ENCODE results near the gene USP9X.

GRCh38 chrX:41086627-41086932 is 1.3 kb downstream of the USP9X start:
- TF ChIP-seq CTCF (conservative IDR thresholded peaks at IDR 0.05; ENCODE audit: low read length) = no peak
- no peak for TF ChIP-seq EZH2phosphoT487 (IDR thresholded peaks at IDR 0.05; ENCODE audit: borderline replicate concordance, low read depth, low read length)
